ENCODE results near the gene RALGAPB.
"Not testable (repeated sequence)": the region's sequence is repeated elsewhere in the genome, so short reads cannot be mapped to it uniquely, and the experiment has no call there.

DNA sequence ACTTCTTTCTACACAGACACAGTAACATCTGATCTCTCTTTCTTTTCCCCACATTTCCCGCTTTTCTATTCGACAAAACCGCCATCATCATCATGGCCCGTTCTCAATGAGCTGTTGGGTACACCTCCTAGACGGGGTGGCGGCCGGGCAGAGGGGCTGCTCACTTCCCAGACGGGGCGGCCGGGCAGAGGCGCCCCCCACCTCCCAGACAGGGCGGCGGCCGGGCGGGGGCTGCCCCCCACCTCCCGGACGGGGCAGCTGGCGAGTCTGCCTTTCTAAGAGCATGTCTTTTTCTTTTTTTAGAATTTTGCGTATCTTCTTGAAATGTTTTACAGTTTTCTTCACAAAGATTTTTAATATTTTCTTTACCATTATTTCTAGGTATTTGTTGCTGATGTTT is 39.1 kb downstream of the RALGAPB start:
- TF ChIP-seq, protein P1, sequence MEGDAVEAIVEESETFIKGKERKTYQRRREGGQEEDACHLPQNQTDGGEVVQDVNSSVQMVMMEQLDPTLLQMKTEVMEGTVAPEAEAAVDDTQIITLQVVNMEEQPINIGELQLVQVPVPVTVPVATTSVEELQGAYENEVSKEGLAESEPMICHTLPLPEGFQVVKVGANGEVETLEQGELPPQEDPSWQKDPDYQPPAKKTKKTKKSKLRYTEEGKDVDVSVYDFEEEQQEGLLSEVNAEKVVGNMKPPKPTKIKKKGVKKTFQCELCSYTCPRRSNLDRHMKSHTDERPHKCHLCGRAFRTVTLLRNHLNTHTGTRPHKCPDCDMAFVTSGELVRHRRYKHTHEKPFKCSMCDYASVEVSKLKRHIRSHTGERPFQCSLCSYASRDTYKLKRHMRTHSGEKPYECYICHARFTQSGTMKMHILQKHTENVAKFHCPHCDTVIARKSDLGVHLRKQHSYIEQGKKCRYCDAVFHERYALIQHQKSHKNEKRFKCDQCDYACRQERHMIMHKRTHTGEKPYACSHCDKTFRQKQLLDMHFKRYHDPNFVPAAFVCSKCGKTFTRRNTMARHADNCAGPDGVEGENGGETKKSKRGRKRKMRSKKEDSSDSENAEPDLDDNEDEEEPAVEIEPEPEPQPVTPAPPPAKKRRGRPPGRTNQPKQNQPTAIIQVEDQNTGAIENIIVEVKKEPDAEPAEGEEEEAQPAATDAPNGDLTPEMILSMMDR (IDR thresholded peaks at IDR 0.05): not testable (repeated sequence)
- TF ChIP-seq POLR2AphosphoS5 (IDR thresholded peaks at IDR 0.05): not testable (repeated sequence)
